Measurements from ENCODE around the gene EMP2. TPM values are rescaled to one million over a fixed set of nuclear protein-coding genes. Genes with fewer than 3 reads are reported as not detected.
A peak's percentile ranks its signal among the peaks of the same experiment; 100 is the strongest.
"Not testable (repeated sequence)": the region's sequence is repeated elsewhere in the genome, so short reads cannot be mapped to it uniquely, and the experiment has no call there.

The EMP2 gene
- total RNA-seq, 1 experiment from 2014 or later, result 14.4 TPM

GRCh38 chr16:10509534-10510025 is 70.8 kb downstream of the EMP2 start:
- H3K4me1 ChIP-seq (ENCODE audit: insufficient read depth, low read length), result peaks cover 7% of the 10 kb centered on the region; the same call in 1 of the 2 replicates
- H2BK120ac ChIP-seq (ENCODE audit: low read depth, low read length, poor library complexity, severe bottlenecking), result no peak overlapping the region
- Mint-ChIP-seq H3K4me3 (no peak overlapping the region), H3K9me3 (peaks cover 9% of the 10 kb centered on the region in 2 experiments; a peak in 4 of 5 replicates), H3K36me3 (ENCODE audit: insufficient read depth in 1 of 3, low read depth in 3 of 3) (peaks cover 0 to 5% (median 4%) of the 10 kb centered on the region in 3 experiments; a peak in 3 of 7 replicates), H3K27ac (peak overlapping the region in 1 of 3 experiments; percentile 20; a peak in 1 of 7 replicates), H3K27me3 (ENCODE audit: low read depth) (no peaks in the 10 kb centered on the region), H3K4me1 (peaks cover 18 to 21% of the 10 kb centered on the region in 2 experiments)
- H3K9me3 ChIP-seq (ENCODE audit: control insufficient read depth, low read depth, low read length), result no peaks in the 10 kb centered on the region
- no peak overlapping the region for H2BK12ac ChIP-seq (ENCODE audit: insufficient read length, low read depth, low read length)
- no peak overlapping the region for H3T11ph ChIP-seq (ENCODE audit: low read length)
- H2BK15ac ChIP-seq (ENCODE audit: low read depth, low read length), result no peak overlapping the region
- H4K91ac ChIP-seq (ENCODE audit: insufficient read length, low read depth, low read length), result no peak overlapping the region
- no peak overlapping the region for H3K18ac ChIP-seq (ENCODE audit: insufficient read length, low read depth, low read length)
- H3K9ac ChIP-seq (ENCODE audit: extremely low read depth, insufficient read length, low read length), result no peak overlapping the region
- H3K4ac ChIP-seq (ENCODE audit: low read depth, low read length), result no peak overlapping the region
- no peak overlapping the region for H3K56ac ChIP-seq (ENCODE audit: insufficient read length, low read depth, low read length)
- no peaks in the 10 kb centered on the region for H3K27me3 ChIP-seq (ENCODE audit: insufficient read depth, low read length)
- no peak overlapping the region for H3K27ac ChIP-seq (ENCODE audit: insufficient read length, low read depth, low read length)
- H2BK20ac ChIP-seq (ENCODE audit: low read depth, low read length, poor library complexity, severe bottlenecking), result no peak overlapping the region
- H3K14ac ChIP-seq (ENCODE audit: insufficient read depth, low read length), result no peak overlapping the region
- H2AK5ac ChIP-seq (ENCODE audit: insufficient read length, low read length), result no peak overlapping the region
- no peak overlapping the region for H4K8ac ChIP-seq (replicated peaks; ENCODE audit: insufficient read length, low read depth, low read length)
- H3K79me1 ChIP-seq (ENCODE audit: insufficient read depth, low read depth, low read length, poor library complexity, severe bottlenecking), result no peaks in the 10 kb centered on the region
- H4K20me1 ChIP-seq (ENCODE audit: control insufficient read depth, insufficient read depth, insufficient read length), result no peaks in the 10 kb centered on the region
- no CpG with 5 or more reads among the region's 6 CpGs for WGBS (ENCODE audit: extremely low coverage, insufficient read length, low lambda C conversion rate)
- H3K23ac ChIP-seq (ENCODE audit: insufficient read length, low read depth, low read length), result no peak overlapping the region
- H3K4me2 ChIP-seq (ENCODE audit: insufficient read depth, insufficient read length, low read length), result no peak overlapping the region
- no peak overlapping the region for H2BK5ac ChIP-seq (ENCODE audit: insufficient read length, low read length)
- DNase-seq, result peak; percentile 76
- no peak overlapping the region for H2AFZ ChIP-seq (ENCODE audit: low read length)
- TF ChIP-seq, protein P1, sequence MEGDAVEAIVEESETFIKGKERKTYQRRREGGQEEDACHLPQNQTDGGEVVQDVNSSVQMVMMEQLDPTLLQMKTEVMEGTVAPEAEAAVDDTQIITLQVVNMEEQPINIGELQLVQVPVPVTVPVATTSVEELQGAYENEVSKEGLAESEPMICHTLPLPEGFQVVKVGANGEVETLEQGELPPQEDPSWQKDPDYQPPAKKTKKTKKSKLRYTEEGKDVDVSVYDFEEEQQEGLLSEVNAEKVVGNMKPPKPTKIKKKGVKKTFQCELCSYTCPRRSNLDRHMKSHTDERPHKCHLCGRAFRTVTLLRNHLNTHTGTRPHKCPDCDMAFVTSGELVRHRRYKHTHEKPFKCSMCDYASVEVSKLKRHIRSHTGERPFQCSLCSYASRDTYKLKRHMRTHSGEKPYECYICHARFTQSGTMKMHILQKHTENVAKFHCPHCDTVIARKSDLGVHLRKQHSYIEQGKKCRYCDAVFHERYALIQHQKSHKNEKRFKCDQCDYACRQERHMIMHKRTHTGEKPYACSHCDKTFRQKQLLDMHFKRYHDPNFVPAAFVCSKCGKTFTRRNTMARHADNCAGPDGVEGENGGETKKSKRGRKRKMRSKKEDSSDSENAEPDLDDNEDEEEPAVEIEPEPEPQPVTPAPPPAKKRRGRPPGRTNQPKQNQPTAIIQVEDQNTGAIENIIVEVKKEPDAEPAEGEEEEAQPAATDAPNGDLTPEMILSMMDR (conservative IDR thresholded peaks at IDR 0.05), result peak; percentile 88
- H4K5ac ChIP-seq (ENCODE audit: insufficient read length, low read depth, low read length), result no peak overlapping the region
- H3K23me2 ChIP-seq (ENCODE audit: insufficient read length, low read depth, low read length, poor library complexity, severe bottlenecking), result no peaks in the 10 kb centered on the region
- H3K79me2 ChIP-seq (ENCODE audit: insufficient read depth, low read length), result no peaks in the 10 kb centered on the region

- not testable (repeated sequence) for H3K27me3 ChIP-seq (ENCODE audit: insufficient read depth, low read length); H4K20me1 ChIP-seq (ENCODE audit: control insufficient read depth, insufficient read depth, insufficient read length); H2BK120ac ChIP-seq (ENCODE audit: low read depth, low read length, poor library complexity, severe bottlenecking); H3K4me3 Mint-ChIP-seq; H3K4ac ChIP-seq (ENCODE audit: low read depth, low read length); H3K79me2 ChIP-seq (ENCODE audit: insufficient read depth, low read length); H4K8ac ChIP-seq (replicated peaks; ENCODE audit: insufficient read length, low read depth, low read length); H3K9ac ChIP-seq (ENCODE audit: extremely low read depth, insufficient read length, low read length); H2AFZ ChIP-seq (ENCODE audit: low read length); H3K23me2 ChIP-seq (ENCODE audit: insufficient read length, low read depth, low read length, poor library complexity, severe bottlenecking); H3K79me1 ChIP-seq (ENCODE audit: insufficient read depth, low read depth, low read length, poor library complexity, severe bottlenecking); H3K4me1 ChIP-seq (ENCODE audit: insufficient read depth, low read length); H3K4me2 ChIP-seq (ENCODE audit: insufficient read depth, insufficient read length, low read length); H3K23ac ChIP-seq (ENCODE audit: insufficient read length, low read depth, low read length); H3K27me3 Mint-ChIP-seq (ENCODE audit: low read depth); H2BK15ac ChIP-seq (ENCODE audit: low read depth, low read length); H4K5ac ChIP-seq (ENCODE audit: insufficient read length, low read depth, low read length); H2AK5ac ChIP-seq (ENCODE audit: insufficient read length, low read length); H3K9me3 ChIP-seq (ENCODE audit: control insufficient read depth, low read depth, low read length); H4K91ac ChIP-seq (ENCODE audit: insufficient read length, low read depth, low read length)
- H2BK12ac ChIP-seq (ENCODE audit: insufficient read length, low read depth, low read length), result peak overlapping the region; percentile 80
- peak overlapping the region; percentile 97 for H3K27ac ChIP-seq (ENCODE audit: insufficient read length, low read depth, low read length)
- H3K4me1 Mint-ChIP-seq, result peaks cover 32 to 40% of the 10 kb centered on the region in 2 experiments
- peak overlapping the region; percentile 45 for H3T11ph ChIP-seq (ENCODE audit: low read length)
- H3K9me3 Mint-ChIP-seq, result peaks cover 18 to 23% of the 10 kb centered on the region in 2 experiments
- peak overlapping the region; percentile 47; the same call in 1 of the 2 replicates for H3K14ac ChIP-seq (ENCODE audit: insufficient read depth, low read length)
- peak overlapping the region; percentile 76 for H3K18ac ChIP-seq (ENCODE audit: insufficient read length, low read depth, low read length)
- peak overlapping the region; percentile 90 for H2BK20ac ChIP-seq (ENCODE audit: low read depth, low read length, poor library complexity, severe bottlenecking)
- WGBS (ENCODE audit: extremely low coverage, insufficient read length, low lambda C conversion rate), result no CpG with 5 or more reads among the region's 3 CpGs
- peak overlapping the region; percentile 11 to 95 (median 54); a peak in 6 of 7 replicates for H3K27ac Mint-ChIP-seq
- peak overlapping the region; percentile 81 for H2BK5ac ChIP-seq (ENCODE audit: insufficient read length, low read length)
- peak; percentile 71 for DNase-seq
- peak overlapping the region; percentile 78 for H3K56ac ChIP-seq (ENCODE audit: insufficient read length, low read depth, low read length)
- peaks cover 6 to 19% (median 12%) of the 10 kb centered on the region in 3 experiments for H3K36me3 Mint-ChIP-seq (ENCODE audit: insufficient read depth in 1 of 3, low read depth in 3 of 3)
These were observed 75.1 kb downstream of the EMP2 start for GRCh38 chr16:10505286-10505685.

Data from H9 (cell line).